IMR-90 (cell line): ENCODE measurements around the gene HERC4. TPM values are rescaled to one million over a fixed set of nuclear protein-coding genes. Genes with fewer than 3 reads are reported as not detected.

Experiments used
- ATAC-seq: fragments of 200-7000 bp; cut with Tn5 transposase; 2 replicates; pipeline ENCODE4 v1.9.1; 2020; ENCODE audit warnings: low read depth, mild to moderate bottlenecking, moderate library complexity
- BruUV-seq: library from RNA; stranded (reverse); fragments of 400-500 nt; replicated peaks from 2 replicates; lab custom pipeline; 2021; lab: Mats Ljungman, UMichigan
- CTCF ChIA-PET: fragments of 300-600 bp; formaldehyde crosslinking; extraction: SDS; loops from one replicate; lab custom pipeline; 2021; ENCODE audit warnings: antibody characterized with exemption; lab: Yijun Ruan, JAX
- POLR2A ChIA-PET: fragments of 300-600 bp; sonication (Branson Sonifier 250); formaldehyde crosslinking; loops from one replicate; lab custom pipeline; 2022; ENCODE audit warnings: antibody characterized with exemption; ENCODE audit not compliant: unreplicated experiment; lab: Charles Lee
- DNase-seq: peaks from one replicate; pipeline ENCODE4 v3.0.0; 2013
- H2AFZ ChIP-seq: replicated peaks from 2 replicates; pipeline ENCODE3; 2013; ENCODE audit warnings: low read length, mild to moderate bottlenecking; ENCODE audit not compliant: poor library complexity
- H2AK5ac ChIP-seq: 2 replicates; pipeline ENCODE4 v1.6.1; 2013; ENCODE audit warnings: low read depth, low read length, inconsistent platforms
- H2AK9ac ChIP-seq: replicated peaks from 2 replicates; pipeline ENCODE3; 2013; ENCODE audit warnings: mild to moderate bottlenecking, low read depth, low read length, moderate library complexity; ENCODE audit not compliant: poor library complexity
- H2BK120ac ChIP-seq: 2 replicates; pipeline ENCODE4 v1.6.1; 2013; ENCODE audit warnings: low read depth, low read length, inconsistent platforms
- H2BK15ac ChIP-seq: 3 replicates; pipeline ENCODE4 v1.6.1; 2013; ENCODE audit warnings: low read depth, low read length, inconsistent platforms
- H2BK20ac ChIP-seq: 2 replicates; pipeline ENCODE4 v1.6.1; 2013; ENCODE audit warnings: low read depth, mild to moderate bottlenecking, inconsistent platforms, low read length, moderate library complexity
- H2BK5ac ChIP-seq: 2 replicates; pipeline ENCODE4 v1.6.1; 2013; ENCODE audit warnings: mild to moderate bottlenecking, low read depth, low read length, inconsistent platforms; ENCODE audit not compliant: poor library complexity, severe bottlenecking
- H3K14ac ChIP-seq: replicated peaks from 2 replicates; pipeline ENCODE4 v1.6.1; 2013; ENCODE audit warnings: low read depth, low read length, inconsistent platforms
- H3K18ac ChIP-seq: 2 replicates; pipeline ENCODE4 v1.6.1; 2013; ENCODE audit warnings: low read depth, low read length, control low read depth
- H3K23ac ChIP-seq: 2 replicates; pipeline ENCODE4 v1.6.1; 2013; ENCODE audit warnings: low read depth, low read length, inconsistent platforms
- H3K27ac ChIP-seq: 2 replicates; pipeline ENCODE4 v1.5.1; 2013; ENCODE audit warnings: mild to moderate bottlenecking, control low read depth, low read length; ENCODE audit not compliant: insufficient read depth
- H3K27me3 ChIP-seq: 2 replicates; pipeline ENCODE4 v1.6.1; 2013; ENCODE audit warnings: low read length; ENCODE audit not compliant: control insufficient read depth, insufficient read depth
- H3K36me3 ChIP-seq: 2 replicates; pipeline ENCODE4 v1.6.1; 2013; ENCODE audit warnings: low read length, mixed read lengths; ENCODE audit not compliant: control insufficient read depth, insufficient read depth
- H3K4ac ChIP-seq: 2 replicates; pipeline ENCODE4 v1.6.1; 2013; ENCODE audit warnings: low read depth, low read length, inconsistent platforms
- H3K4me1 ChIP-seq: 2 replicates; pipeline ENCODE4 v1.6.1; 2013; ENCODE audit warnings: low read length, mixed read lengths; ENCODE audit not compliant: control insufficient read depth, insufficient read depth
- H3K4me2 ChIP-seq: 2 replicates; pipeline ENCODE4 v1.6.1; 2013; ENCODE audit warnings: low read depth, mild to moderate bottlenecking, control low read depth, low read length, moderate library complexity
- H3K4me3 ChIP-seq: 2 replicates; pipeline ENCODE4 v1.5.1; 2013; ENCODE audit warnings: low read depth, mild to moderate bottlenecking, control low read depth, low read length, moderate library complexity; ENCODE audit not compliant: insufficient read depth
- H3K56ac ChIP-seq: 2 replicates; pipeline ENCODE4 v1.6.1; 2013; ENCODE audit warnings: low read length, inconsistent platforms; ENCODE audit not compliant: insufficient read depth; ENCODE audit errors: extremely low read depth
- H3K79me1 ChIP-seq, 2 experiments: 2 replicates each; pipeline ENCODE4 v1.6.1; 2013; ENCODE audit warnings: low read length in 2 of 2, inconsistent platforms in 1 of 2, low read depth in 1 of 2
- H3K9ac ChIP-seq: 2 replicates; pipeline ENCODE4 v1.6.1; 2013; ENCODE audit warnings: low read depth, low read length, control low read depth
- H3K9me1 ChIP-seq: 2 replicates; pipeline ENCODE4 v1.6.1; 2013; ENCODE audit warnings: low read length, inconsistent platforms; ENCODE audit not compliant: insufficient read depth
- H3K9me3 ChIP-seq: 2 replicates; pipeline ENCODE4 v1.6.1; 2013; ENCODE audit warnings: low read length; ENCODE audit not compliant: control insufficient read depth, insufficient read depth
- H4K20me1 ChIP-seq: 2 replicates; pipeline ENCODE4 v1.6.1; 2013; ENCODE audit warnings: low read length, inconsistent platforms; ENCODE audit not compliant: insufficient read depth
- H4K5ac ChIP-seq: 2 replicates; pipeline ENCODE4 v1.6.1; 2013; ENCODE audit warnings: mild to moderate bottlenecking, low read depth, low read length, control low read depth
- H4K8ac ChIP-seq, 2 experiments: 2 replicates each; pipeline ENCODE4 v1.6.1; 2013; ENCODE audit warnings: low read depth in 2 of 2, low read length in 2 of 2, control low read depth in 1 of 2, inconsistent platforms in 1 of 2
- H4K91ac ChIP-seq: 2 replicates; pipeline ENCODE4 v1.6.1; 2013; ENCODE audit warnings: low read depth, low read length, inconsistent platforms; ENCODE audit not compliant: insufficient read depth
- BHLHE40 ChIP-seq: fragments of 150-350 bp; IDR thresholded peaks from 2 replicates; pipeline ENCODE4 v1.6.1; 2016; ENCODE audit warnings: mild to moderate bottlenecking, low read depth, low read length
- ELK1 ChIP-seq: fragments of 150-350 bp; IDR thresholded peaks from 2 replicates; pipeline ENCODE4 v1.6.1; 2016; ENCODE audit warnings: low read depth, mild to moderate bottlenecking, low read length, moderate library complexity, borderline replicate concordance
- MAFK ChIP-seq: IDR thresholded peaks from 2 replicates; pipeline ENCODE4 v1.6.1; 2012; ENCODE audit warnings: low read depth, low read length, improper control_type of control experiment
- MAZ ChIP-seq: IDR thresholded peaks from 2 replicates; pipeline ENCODE4 v1.6.1; 2012; ENCODE audit warnings: low read depth, mild to moderate bottlenecking, low read length, improper control_type of control experiment, moderate library complexity, borderline replicate concordance
- MXI1 ChIP-seq: IDR thresholded peaks from 2 replicates; pipeline ENCODE4 v1.6.1; 2012; ENCODE audit warnings: low read depth, mild to moderate bottlenecking, low read length, moderate library complexity, borderline replicate concordance
- NFE2L2 ChIP-seq: fragments of 150-350 bp; IDR thresholded peaks from 2 replicates; pipeline ENCODE4 v1.6.1; 2016; ENCODE audit warnings: low read depth, mild to moderate bottlenecking, low read length
- POLR2A ChIP-seq: IDR thresholded peaks from 2 replicates; pipeline ENCODE4 v1.6.1; 2012; ENCODE audit warnings: mild to moderate bottlenecking, low read depth, low read length
- RCOR1 ChIP-seq: IDR thresholded peaks from 2 replicates; pipeline ENCODE4 v1.6.1; 2012; ENCODE audit warnings: mild to moderate bottlenecking, low read length, improper control_type of control experiment; ENCODE audit not compliant: insufficient replicate concordance
- WGBS, 2 experiments: methylation state at CpG; one replicate each; pipeline versions ENCODE4 v1.1.5 to v1.1.7; 2013; ENCODE audit warnings: missing lambda C conversion rate in 2 of 2; ENCODE audit not compliant: insufficient read length in 1 of 2; ENCODE audit errors: extremely low coverage in 2 of 2; 5-methylcytosine and 5-hydroxymethylcytosine counted together
- dilution Hi-C: fragments of 300-500 bp; cut with HindIII; formaldehyde crosslinking; loops from one replicate; pipeline ENCODE4 v1.14.3; 2018; ENCODE audit warnings: low sequenced_read_pairs; ENCODE audit not compliant: unreplicated experiment
- in situ Hi-C: fragments of 300-500 bp; cut with MboI; formaldehyde crosslinking; loops from 3 replicates; pipeline ENCODE4 v1.14.3; 2019; ENCODE audit warnings: low sequenced_read_pairs, inconsistent platforms, mixed read lengths
- intact Hi-C: fragments of 100-400 bp; cut with micrococcal nuclease; formaldehyde crosslinking; loops from 2 replicates; pipeline ENCODE4 v1.10.0; 2022
- polyA plus RNA-seq, 3 experiments: library from polyadenylated mRNA; depleted of rRNA; stranded (reverse); fragments of >200 nt; gene quantifications; 2 replicates each; pipeline ENCODE4 v1.2.3, GENCODE V29; 2012; ENCODE audit warnings: low replicate concordance in 1 of 3
- total RNA-seq: library from RNA; depleted of rRNA; stranded (reverse); fragments of >200 nt; gene quantifications from 2 replicates; pipeline ENCODE4 v1.2.3, GENCODE V29; 2012

The HERC4 gene
- total and polyA plus RNA-seq, 2 of the 4 experiments (the other 2 are of a cell fraction): 66.6 to 92.8 TPM

DNA sequence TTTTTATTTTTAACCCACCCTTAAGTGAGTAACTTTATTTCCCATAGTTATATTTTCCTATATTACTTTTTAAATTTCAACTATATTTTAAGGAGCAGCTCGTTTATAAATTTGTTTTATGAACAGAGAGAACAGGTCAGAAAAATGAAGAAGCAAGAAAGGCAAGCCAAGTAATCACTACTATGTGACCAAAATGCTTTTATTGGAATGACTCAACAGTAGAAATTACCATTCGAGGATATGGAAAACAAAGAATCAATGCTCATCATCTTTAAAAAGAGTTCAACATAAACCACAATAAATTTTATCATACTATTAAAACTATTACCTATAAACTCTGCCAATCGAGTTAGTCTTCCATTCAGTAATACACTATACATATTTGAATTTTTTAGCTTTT lies 7.6 kb downstream of the HERC4 start:
- TF ChIP-seq POLR2A (no peak), MXI1 (no peak), NFE2L2 (no peak), ELK1 (no peak), MAFK (no peak), BHLHE40 (no peak), MAZ (no peak), RCOR1 (no peak)
- H3K36me3 ChIP-seq: peaks cover 12% of the 10 kb centered on the region
- no peak overlapping the region for H2BK5ac ChIP-seq
- peaks cover 33% of the 10 kb centered on the region for H4K20me1 ChIP-seq
- no peak overlapping the region for H4K91ac ChIP-seq
- H3K4me1 ChIP-seq: peaks cover 3% of the 10 kb centered on the region; the same call in 1 of the 2 replicates
- H3K4me2 ChIP-seq: no peak overlapping the region
- H4K8ac ChIP-seq: no peak overlapping the region
- 100% methylated on average over 1 of the region's 3 CpGs; no CpG with 5 or more reads in 1 of the 2 experiments for WGBS, 2 experiments
- no peak overlapping the region for H3K56ac ChIP-seq
- H3K14ac ChIP-seq: no peak overlapping the region
- dilution Hi-C loops: no loop called here
- no peak for ATAC-seq
- no peak overlapping the region for H2AK5ac ChIP-seq
- H3K23ac ChIP-seq: no peak overlapping the region
- no peak overlapping the region for H3K9ac ChIP-seq
- H3K27me3 ChIP-seq: no peaks in the 10 kb centered on the region
- in situ Hi-C loops: no loop called here
- H3K79me1 ChIP-seq: peaks cover 0 to 31% of the 10 kb centered on the region in 2 experiments; a peak in 3 of 4 replicates
- H2BK120ac ChIP-seq: no peak overlapping the region
- H3K4ac ChIP-seq: no peak overlapping the region
- no peak overlapping the region for H2BK15ac ChIP-seq
- ChIA-PET CTCF (interaction anchor here (0.6 to 1.1 kb wide), 3 partner anchors 48 to 234 kb away, joined by 3 read pairs; no protein-coding TSS in a partner anchor), POLR2A (no interaction called here)
- no peak overlapping the region for H2AK9ac ChIP-seq
- H3K4me3 ChIP-seq: no peak overlapping the region
- no peak overlapping the region for H4K5ac ChIP-seq
- intact Hi-C loops: no loop called here
- DNase-seq: no peak
- H2BK20ac ChIP-seq: no peak overlapping the region
- H3K27ac ChIP-seq: no peak overlapping the region
- no peak overlapping the region for H2AFZ ChIP-seq
- no peaks in the 10 kb centered on the region for H3K9me3 ChIP-seq
- no TSS peak for BruUV-seq
- peaks cover 3% of the 10 kb centered on the region; the same call in 1 of the 2 replicates for H3K9me1 ChIP-seq
- H3K18ac ChIP-seq: no peak overlapping the region
